ENCODE results near the gene CSNK1A1L.

GRCh38 chr13:37067874-37068273 is 37.6 kb downstream of the CSNK1A1L start:
- TF ChIP-seq CTCF (IDR thresholded peaks at IDR 0.05) (no peak), POLR2A (IDR thresholded peaks at IDR 0.05) (no peak)
